T47D (cell line): Measurements from ENCODE around the gene TTLL8.

Experiments used
- DNase-seq, 2 experiments: peaks; one replicate each; pipeline versions ENCODE4 v3.0.0 to v3.0.0-alpha.2; 2011 to 2012; ENCODE audit warnings: low read depth in 1 of 2, low spot score in 1 of 2
- JUND ChIP-seq: IDR thresholded peaks from 2 replicates; pipeline ENCODE4 v1.6.1; 2012; ENCODE audit warnings: low read depth
- in situ Hi-C: cut with HindIII; loops from 2 replicates; pipeline ENCODE4 v1.10.0; 2016; ENCODE audit warnings: low sequenced_read_pairs, low pct_unique_long_range_greater_than_20kb

TTLL8 gene

DNA sequence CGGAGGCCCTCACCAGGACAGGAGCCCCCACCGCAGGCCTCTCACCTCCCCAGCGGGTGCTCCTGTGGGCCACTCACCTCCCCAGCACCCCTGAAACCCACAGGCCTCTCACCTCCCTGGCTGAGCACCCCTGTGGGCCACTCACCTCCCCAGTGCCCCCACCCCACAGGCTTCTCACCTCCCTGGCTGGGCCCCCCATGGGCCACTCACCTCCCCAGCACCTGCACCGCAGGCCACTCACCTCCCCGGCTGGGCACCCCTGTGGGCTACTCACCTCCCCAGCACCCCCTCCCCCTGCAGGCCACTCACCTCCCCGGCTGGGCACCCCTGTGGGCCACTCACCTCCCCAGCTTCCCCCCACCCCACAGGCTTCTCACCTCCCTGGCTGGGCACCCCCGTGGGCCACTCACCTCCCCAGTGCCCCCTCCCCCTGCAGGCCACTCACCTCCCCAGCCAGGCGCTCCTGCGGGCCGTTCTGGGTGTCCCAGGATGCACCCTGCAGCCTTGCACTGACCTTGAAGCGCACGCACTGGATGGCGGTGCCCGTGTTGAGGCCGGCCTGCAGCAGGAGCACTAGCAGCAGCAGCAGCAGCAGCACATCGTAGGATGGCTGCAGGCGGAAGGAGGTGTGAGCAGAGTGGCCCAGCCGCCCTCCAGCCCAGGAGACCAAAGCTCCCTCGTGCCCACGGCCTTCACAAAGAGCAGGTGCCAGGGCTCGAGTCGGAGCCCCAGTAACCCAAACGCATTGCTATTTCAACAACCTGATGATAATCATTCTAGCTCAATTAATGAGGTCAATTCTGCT, 5.7 kb upstream of the TTLL8 start:
- in situ Hi-C loops = no loop called here
- no peak for DNase-seq
- no peak for TF ChIP-seq JUND

DNA sequence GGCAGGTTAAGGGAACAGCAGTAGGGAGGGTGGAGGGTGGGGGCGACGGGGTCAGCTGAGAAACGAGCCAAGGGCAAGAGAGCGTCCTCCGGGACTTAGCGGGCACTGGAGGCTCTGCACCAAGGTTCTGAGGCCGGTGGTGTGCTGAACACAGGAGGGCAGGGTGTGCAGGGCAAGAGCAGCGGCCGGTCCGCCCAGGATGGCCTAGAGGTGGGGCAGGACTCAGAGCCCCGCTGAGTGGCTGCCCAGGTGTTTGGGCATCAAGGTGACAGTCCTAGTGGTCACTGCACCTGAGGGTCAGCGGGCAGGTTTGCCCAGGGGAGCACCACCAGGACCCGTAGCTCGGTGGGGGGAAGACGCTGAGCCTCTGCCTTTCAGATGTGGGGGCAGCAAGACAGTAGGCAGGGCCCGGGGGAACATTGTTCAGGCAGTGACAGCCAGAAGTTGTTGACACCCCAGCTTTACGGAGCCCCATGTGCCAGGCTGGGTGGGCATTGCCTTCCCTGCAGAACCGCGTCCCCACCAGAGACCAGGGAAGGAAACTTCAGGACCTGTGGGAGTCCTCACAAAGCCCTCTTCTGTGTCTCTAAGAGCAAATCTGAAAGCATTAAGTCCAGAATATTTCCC, 4.5 kb upstream of the TTLL8 start:
- no peak for TF ChIP-seq JUND
- no peak for DNase-seq
- in situ Hi-C loops = no loop called here

DNA sequence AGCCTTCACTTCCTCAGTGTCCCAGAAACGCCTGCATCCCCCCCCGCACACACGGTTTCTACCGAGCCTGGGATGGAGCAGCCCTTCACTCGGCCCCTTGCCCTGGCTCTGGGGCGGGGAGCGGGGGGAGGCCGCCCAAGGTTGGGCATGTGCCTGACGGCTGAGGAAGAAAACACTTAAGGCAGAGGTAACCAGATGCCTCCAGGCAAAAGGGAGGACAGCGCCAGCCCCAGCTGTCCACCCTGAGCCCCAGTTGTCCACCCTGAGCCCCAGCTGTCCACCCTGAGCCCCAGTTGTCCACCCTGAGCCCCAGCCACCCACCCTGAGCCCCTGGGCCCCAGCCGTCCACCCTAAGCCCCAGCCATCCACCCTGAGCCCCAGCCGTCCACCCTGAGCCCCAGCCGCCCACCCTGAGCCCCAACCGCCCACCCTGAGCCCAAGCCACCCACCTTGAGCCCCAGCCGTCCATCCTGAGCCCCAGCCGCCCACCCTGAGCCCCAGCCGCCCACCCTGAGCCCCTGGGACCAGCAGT, 3.8 kb upstream of the TTLL8 start:
- in situ Hi-C loops = no loop called here
- no peak for TF ChIP-seq JUND
- DNase-seq = no peak

DNA sequence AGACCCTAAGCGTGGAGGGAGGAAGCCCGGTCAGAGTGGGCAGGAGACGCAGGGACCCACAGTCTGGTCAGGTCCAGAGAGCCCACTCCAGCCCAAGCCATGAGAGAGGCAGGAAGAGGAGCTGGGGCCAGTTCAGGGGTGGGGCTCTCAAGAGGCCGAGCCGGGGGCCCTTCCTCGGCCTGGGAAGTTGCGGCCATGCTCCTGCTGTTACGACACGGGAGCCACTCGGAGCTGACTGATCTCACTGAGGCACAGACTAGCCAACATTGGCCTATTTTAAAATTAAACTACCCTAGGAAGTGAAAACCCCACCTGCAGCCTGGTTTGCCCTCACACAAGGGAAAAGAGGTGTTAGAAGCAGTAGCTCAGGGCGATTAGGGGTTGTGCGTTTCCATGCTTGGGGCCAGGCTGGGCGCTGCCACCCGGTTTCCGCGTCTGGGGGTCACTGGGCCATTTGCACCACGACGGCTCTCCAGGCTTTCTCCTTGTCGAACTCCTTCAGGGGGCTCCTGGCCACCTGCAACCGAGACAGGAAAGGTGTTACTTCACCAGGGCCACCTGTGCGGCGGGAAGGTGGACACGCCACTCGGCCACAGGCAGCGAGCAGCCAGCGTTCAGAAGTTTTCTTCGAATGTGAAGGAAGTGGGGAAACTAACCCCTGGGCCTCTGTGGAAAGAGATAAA, 3.2 kb upstream of the TTLL8 start:
- in situ Hi-C loops = no loop called here
- no peak for DNase-seq
- no peak for TF ChIP-seq JUND

DNA sequence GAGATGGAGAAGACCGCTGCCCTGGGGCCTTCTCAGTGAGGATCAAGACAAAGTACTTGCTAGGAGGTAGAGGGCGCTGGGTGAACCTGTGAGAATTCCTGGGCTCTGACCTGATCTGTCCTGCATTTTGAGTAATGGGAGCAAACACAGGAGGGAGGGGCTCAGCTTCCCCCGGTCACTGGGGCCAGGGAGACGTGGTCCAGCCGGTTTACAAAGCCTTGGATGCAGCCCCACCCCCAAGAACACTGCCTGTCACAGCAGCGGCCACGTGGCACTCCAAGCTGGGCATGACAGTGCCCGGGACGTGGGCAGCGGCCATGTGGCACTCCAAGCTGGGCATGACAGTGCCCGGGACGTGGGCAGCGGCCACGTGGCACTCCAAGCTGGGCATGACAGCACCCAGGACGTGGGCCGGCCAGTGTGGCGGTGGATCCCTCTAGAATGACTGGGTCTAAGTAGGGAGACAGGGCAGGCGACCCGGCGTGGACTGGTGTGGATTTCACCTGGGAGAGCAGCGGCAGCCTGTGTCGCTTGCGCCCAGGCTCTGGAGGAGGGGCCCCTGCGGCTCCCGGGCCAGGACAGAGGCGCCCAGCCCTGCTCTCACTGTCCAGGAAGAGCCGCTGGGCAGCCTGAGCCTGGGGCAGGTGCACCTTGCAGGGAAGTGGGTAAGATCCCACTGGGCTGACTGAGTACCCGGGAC, 2.5 kb upstream of the TTLL8 start:
- in situ Hi-C loops = no loop called here
- TF ChIP-seq JUND = no peak
- peak in 1 of 2 experiments; percentile 26 for DNase-seq

- in situ Hi-C loops = no loop called here
- no peak for TF ChIP-seq JUND
- DNase-seq = no peak
Measured at GRCh38 chr22:50059881-50060262, 1.8 kb upstream of the TTLL8 start.

DNA sequence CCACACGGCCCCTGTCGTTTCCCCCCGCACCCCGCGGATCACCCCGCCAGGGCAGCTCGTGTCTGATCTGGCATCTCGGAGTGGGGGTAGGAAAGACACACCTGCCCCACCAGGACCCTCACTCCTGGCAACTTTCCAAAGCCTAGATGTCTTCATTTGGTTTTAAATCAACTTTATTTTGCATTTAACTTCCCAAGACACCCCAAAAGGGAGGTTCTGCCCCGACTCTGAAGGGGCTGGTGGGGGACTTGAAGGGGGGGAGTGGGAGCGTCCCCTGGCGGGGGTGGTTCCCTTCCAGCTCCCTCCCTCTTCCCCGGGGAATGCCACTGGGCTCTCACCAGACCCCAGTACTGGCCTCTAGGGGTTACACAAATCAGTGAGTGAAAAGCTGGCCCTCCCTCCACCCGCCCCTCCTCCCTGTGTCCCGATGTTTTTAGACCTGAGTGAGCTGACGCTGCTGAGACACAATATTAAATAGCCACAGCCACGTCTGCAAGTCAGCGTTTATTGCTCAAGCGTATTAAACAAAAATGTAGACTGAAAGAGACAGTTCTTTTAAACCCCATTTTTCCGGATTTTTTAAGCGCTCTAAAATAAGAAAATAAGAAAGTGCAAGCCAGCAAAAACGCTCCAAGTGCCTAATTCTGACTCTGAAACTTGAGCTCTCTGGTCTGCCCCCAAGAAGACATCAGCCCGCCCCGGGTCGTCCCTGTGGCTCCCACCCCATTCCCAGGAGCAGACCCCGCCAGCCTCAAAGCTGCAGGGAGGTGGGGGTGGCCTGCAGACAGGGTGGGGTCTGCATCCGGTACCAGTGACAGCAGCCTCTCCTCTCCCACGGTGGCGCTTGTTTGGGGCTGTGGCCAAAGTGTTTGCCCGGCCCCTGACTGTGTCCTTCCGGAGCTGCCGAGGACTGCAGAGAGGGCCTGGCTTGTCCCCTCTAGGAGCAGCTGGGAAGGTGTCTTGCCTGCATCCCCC, 1.1 kb upstream of the TTLL8 start:
- no peak for TF ChIP-seq JUND
- in situ Hi-C loops = no loop called here
- peak in 1 of 2 experiments; percentile 57 for DNase-seq

- in situ Hi-C loops = no loop called here
- DNase-seq = no peak
- no peak for TF ChIP-seq JUND
Measured at GRCh38 chr22:50057278-50058060, 629 bp downstream of the TTLL8 start.

GRCh38 chr22:50056214-50056972, 1.7 kb downstream of the TTLL8 start:
- TF ChIP-seq JUND = no peak
- DNase-seq = no peak
- in situ Hi-C loops = no loop called here

GRCh38 chr22:50053861-50054260, 4.2 kb downstream of the TTLL8 start:
- no peak for TF ChIP-seq JUND
- in situ Hi-C loops = no loop called here
- DNase-seq = no peak
